OCI-LY1 (cell line): ENCODE results near the gene PEX10.

Experiments
- CTCF ChIP-seq: fragments of 200-600 bp; sonication (generic), shearing (Covaris generic); IDR thresholded peaks from 2 replicates; pipeline ENCODE4 v1.5.1; 2017; ENCODE audit warnings: mild to moderate bottlenecking, antibody characterized with exemption, low read length, moderate library complexity, mixed read lengths
- EZH2 ChIP-seq: fragments of 200-600 bp; sonication (generic), shearing (Covaris generic); IDR thresholded peaks from 2 replicates; pipeline ENCODE4 v1.8.0; 2017; ENCODE audit warnings: borderline replicate concordance, mixed run types, mild to moderate bottlenecking, antibody characterized with exemption, low read length, moderate library complexity, mixed read lengths

DNA sequence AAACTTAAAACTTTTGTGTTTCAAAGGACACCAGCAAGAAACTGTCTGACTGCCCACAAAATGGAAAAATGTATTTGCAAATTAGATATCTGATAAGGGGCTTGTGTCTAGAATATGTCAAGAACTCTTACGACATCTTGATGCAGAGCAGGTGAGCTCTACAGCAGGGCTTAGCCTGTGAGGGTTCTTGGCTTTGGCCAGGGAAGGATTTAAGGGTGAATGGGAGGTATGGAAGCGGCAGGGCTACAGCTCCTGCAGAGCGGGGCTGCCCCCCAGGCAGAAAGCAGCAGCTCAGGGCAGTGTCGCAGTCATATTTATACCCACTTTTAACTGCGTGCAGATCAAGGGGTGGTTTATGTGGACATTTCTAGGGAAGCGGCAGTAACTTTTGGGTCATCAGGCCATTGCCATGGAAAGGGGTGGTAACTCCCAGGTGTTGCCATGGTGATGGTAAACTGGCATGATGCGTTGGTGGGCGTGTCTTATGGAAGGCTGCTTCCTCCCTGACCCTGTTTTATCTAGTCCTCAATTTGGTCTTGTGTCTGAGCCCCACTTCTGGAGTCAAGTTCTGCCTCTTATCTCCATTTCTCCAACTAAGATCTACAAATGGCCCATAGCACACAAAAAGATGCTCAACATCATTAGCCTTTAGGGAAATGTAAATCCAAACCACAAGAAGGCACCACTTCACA lies 44.2 kb downstream of the PEX10 start:
- TF ChIP-seq CTCF (no peak), EZH2 (no peak)
